A673 (cell line): Measurements from ENCODE around the gene RNF128.

Experiments used
- EZH2 ChIP-seq: fragments of 200-600 bp; sonication (generic); IDR thresholded peaks from 2 replicates; pipeline ENCODE4 v1.6.1; 2017; ENCODE audit warnings: borderline replicate concordance, low read depth, mild to moderate bottlenecking, mixed read lengths, antibody characterized with exemption, low read length; ENCODE audit not compliant: poor library complexity, severe bottlenecking
- TF ChIP-seq, protein P1 (sequence below): fragments of 300-800, 200-600 bp; sonication (generic); conservative IDR thresholded peaks from 2 replicates; pipeline ENCODE4 v1.5.1; 2017; ENCODE audit warnings: low read depth, mild to moderate bottlenecking, antibody characterized with exemption, low read length, moderate library complexity, mixed read lengths

DNA sequence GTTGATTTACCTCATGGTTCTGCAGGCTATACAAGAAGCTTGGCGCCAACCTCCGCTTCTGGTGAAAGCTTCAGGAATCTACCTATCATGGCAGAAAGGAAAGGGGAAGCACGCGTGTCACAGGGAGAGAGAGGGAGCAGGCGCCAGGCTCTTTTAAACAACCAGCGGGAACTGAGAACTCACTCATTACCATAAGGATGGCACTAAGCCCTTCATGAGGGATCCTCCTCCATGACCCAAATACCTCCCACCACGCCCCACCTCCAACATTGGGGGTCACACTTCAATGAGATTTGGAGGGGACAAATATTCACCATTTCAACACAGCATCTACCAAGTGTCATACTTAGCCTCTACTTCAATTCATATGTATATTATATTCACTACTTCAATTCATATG is 57.2 kb downstream of the RNF128 start:
- TF ChIP-seq EZH2, result no peak
- TF ChIP-seq, protein P1, sequence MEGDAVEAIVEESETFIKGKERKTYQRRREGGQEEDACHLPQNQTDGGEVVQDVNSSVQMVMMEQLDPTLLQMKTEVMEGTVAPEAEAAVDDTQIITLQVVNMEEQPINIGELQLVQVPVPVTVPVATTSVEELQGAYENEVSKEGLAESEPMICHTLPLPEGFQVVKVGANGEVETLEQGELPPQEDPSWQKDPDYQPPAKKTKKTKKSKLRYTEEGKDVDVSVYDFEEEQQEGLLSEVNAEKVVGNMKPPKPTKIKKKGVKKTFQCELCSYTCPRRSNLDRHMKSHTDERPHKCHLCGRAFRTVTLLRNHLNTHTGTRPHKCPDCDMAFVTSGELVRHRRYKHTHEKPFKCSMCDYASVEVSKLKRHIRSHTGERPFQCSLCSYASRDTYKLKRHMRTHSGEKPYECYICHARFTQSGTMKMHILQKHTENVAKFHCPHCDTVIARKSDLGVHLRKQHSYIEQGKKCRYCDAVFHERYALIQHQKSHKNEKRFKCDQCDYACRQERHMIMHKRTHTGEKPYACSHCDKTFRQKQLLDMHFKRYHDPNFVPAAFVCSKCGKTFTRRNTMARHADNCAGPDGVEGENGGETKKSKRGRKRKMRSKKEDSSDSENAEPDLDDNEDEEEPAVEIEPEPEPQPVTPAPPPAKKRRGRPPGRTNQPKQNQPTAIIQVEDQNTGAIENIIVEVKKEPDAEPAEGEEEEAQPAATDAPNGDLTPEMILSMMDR, result no peak
